ENCODE measurements around the gene TRIM65.

The TRIM65 gene

DNA sequence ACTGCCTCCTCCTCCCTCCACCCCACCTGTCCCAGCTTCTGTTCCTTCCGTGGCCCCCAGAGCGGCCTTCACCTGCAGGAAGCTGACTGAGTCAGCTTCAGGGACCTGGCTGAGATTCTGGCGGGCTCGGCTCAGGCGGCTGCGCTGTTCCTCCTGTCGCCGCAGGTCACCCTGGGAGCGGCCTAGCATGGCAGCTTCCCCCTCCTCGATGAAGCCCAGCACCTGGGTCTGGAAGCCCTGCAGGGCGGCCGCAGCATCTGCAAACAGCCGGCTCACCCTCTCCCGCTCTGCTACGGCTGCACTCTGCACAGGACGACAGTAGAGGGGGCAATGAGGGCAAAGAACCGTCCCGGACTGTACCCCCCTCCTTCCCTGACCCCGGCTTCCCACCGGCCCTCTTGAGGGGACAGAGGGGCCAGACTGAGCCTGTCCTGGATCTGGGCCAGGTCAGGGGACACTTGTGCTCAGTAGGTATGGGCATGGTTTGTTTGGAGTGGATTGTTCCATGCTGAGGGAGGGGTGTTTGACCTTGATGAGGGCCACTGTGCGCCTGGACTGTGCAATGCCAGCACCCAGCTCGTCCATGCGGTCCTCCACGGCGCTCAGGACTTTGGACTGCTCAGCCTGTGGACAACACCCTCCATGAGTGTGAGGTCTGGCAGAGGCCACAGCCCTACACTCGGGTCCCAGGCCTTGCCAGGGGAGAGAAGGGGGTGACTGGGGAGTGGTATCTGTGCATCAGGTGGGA is 20.4 kb downstream of the TRIM65 start:
- no peak for DNase-seq (ENCODE audit: low read depth, low spot score)
- POLR2A ChIA-PET = interaction anchor here (1.1 kb wide), 1 partner anchor 111 kb away, joined by 3 read pairs; the partner anchor contains the start of gene GALK1
- TF ChIP-seq, protein P1, sequence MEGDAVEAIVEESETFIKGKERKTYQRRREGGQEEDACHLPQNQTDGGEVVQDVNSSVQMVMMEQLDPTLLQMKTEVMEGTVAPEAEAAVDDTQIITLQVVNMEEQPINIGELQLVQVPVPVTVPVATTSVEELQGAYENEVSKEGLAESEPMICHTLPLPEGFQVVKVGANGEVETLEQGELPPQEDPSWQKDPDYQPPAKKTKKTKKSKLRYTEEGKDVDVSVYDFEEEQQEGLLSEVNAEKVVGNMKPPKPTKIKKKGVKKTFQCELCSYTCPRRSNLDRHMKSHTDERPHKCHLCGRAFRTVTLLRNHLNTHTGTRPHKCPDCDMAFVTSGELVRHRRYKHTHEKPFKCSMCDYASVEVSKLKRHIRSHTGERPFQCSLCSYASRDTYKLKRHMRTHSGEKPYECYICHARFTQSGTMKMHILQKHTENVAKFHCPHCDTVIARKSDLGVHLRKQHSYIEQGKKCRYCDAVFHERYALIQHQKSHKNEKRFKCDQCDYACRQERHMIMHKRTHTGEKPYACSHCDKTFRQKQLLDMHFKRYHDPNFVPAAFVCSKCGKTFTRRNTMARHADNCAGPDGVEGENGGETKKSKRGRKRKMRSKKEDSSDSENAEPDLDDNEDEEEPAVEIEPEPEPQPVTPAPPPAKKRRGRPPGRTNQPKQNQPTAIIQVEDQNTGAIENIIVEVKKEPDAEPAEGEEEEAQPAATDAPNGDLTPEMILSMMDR (IDR thresholded peaks at IDR 0.05; ENCODE audit: insufficient read depth, low read length, missing control alignments) = peak; percentile 9
- CTCF ChIA-PET = interaction anchor here (0.6 to 4.6 kb wide), 12 partner anchors 10 to 243 kb away, joined by 3 to 24 read pairs (median 8); partner anchors contain the start of genes MRPL38, SMIM5, TRIM65 and WBP2
- H3K4me3 ChIP-seq (ENCODE audit: low read depth, low read length) = no peak overlapping the region; the same call in 1 of the 2 replicates

DNA sequence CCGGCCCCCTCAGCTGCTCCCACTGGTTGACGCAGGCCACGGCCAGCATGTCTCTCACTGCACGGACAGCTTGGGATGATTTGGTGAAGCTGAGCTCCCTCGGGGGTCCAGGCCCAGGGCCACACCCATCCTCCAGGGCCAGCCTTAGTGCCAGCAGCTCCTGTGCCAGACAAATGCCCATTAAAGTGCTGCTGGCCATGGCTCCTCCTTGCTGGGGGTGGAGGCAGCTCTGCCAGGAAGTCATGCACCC is 20.9 kb downstream of the TRIM65 start:
- POLR2A ChIA-PET = no interaction called here
- H3K4me3 ChIP-seq (ENCODE audit: low read depth, low read length) = no peak overlapping the region
- CTCF ChIA-PET = interaction anchor here (1.1 to 4.6 kb wide), 9 partner anchors 9 to 242 kb away, joined by 3 to 24 read pairs (median 7); partner anchors contain the start of genes MRPL38, SMIM5, TRIM65 and WBP2
- no peak for DNase-seq (ENCODE audit: low read depth, low spot score)
- TF ChIP-seq, protein P1 (IDR thresholded peaks at IDR 0.05; ENCODE audit: insufficient read depth, low read length, missing control alignments) = no peak

DNA sequence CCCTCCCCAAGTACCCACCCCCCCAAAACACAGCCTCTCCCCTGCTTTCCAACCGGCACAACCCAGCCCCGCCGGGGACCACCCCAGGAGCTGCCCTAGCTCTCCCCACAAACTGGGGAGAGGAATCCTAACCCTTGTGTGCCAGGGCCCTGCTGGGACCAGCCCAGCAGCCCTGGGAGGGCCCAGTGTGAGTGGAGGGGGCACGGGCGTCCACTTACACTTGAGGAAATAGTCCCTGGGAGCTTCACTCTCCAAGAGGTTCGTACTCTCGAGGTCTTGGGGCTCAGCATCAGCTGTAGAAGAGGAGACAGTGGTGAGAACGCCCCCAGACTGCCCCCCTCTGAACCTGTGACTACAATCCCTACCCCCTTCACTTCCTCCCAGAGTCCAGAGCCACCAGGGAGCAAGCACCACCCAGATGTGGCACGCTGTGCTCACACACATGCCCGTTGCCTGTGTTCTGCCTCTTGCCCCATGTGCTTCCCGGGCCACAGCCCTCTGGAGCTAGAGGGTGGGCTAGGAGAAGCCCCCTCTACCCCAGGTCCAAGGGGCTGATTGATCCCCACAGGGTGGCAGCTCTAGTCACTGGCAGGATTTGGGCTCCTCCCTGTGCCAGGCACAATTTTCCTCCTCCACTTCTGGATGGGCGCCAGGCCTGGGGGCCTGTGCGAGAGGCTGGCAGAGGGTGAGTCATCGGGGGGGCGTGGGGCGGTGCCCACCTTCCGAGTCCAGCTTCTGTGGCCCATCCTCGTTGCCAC is 21.4 kb downstream of the TRIM65 start:
- POLR2A ChIA-PET = interaction anchor here (0.6 kb wide), 1 partner anchor 328 kb away, joined by 4 read pairs; no protein-coding TSS in a partner anchor

DNA sequence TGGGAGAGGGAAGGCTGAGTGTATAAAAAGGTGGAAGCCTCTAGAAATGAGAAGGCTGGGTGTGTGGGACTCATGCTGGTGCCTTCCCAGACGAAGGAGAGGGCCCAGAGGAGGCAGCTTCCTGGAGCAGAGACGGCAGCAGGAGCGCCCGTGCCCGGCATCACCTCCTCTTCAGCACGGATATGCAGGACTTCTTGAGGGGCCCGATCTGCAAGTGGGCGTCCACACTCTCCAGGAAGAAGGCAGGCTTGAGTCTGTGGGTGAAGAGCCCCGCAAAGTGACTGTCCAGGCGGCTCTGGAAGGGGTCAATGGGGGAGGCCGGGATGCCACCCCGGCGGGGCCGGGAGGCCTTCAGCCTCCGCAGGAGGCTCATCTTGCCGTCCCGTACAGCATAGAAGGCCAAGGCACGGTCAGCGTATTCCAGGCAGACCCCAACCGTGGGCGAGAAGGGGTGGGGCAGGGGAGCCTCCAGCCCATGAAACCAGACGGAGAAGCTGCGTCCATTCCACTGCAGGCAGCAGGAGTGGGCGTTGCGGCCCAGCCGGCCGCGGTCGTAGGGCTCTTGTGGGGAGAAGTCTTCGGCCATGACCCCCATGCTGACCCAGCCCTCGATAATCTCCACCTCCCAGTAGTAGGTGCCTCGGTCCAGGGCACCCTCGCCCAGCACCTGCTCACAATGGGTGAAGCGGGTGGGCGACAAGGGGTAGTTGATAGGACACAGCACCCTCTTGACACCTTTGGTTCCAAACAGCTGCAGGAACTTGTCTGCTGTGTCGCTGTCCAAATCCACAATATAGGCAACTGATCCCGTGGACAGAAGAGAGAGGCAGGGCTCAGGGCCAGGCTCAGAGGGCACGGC is 22.2 kb downstream of the TRIM65 start:
- H3K4me3 ChIP-seq (ENCODE audit: low read depth, low read length) = no peak overlapping the region
- POLR2A ChIA-PET = no interaction called here
- no peak for DNase-seq (ENCODE audit: low read depth, low spot score)
- CTCF ChIA-PET = interaction anchor here (1.1 to 4.6 kb wide), 9 partner anchors 12 to 241 kb away, joined by 3 to 24 read pairs (median 7); partner anchors contain the start of genes MRPL38, SMIM5, TRIM65 and WBP2
- TF ChIP-seq, protein P1 (IDR thresholded peaks at IDR 0.05; ENCODE audit: insufficient read depth, low read length, missing control alignments) = no peak

More for the DNA sequence above, 21.4 kb downstream of the TRIM65 start:
- TF ChIP-seq, protein P1 (IDR thresholded peaks at IDR 0.05; ENCODE audit: insufficient read depth, low read length, missing control alignments) = no peak
- CTCF ChIA-PET = interaction anchor here (1.1 to 4.6 kb wide), 9 partner anchors 9 to 242 kb away, joined by 3 to 24 read pairs (median 7); partner anchors contain the start of genes MRPL38, SMIM5, TRIM65 and WBP2
- DNase-seq (ENCODE audit: low read depth, low spot score) = no peak
- H3K4me3 ChIP-seq (ENCODE audit: low read depth, low read length) = no peak overlapping the region

DNA sequence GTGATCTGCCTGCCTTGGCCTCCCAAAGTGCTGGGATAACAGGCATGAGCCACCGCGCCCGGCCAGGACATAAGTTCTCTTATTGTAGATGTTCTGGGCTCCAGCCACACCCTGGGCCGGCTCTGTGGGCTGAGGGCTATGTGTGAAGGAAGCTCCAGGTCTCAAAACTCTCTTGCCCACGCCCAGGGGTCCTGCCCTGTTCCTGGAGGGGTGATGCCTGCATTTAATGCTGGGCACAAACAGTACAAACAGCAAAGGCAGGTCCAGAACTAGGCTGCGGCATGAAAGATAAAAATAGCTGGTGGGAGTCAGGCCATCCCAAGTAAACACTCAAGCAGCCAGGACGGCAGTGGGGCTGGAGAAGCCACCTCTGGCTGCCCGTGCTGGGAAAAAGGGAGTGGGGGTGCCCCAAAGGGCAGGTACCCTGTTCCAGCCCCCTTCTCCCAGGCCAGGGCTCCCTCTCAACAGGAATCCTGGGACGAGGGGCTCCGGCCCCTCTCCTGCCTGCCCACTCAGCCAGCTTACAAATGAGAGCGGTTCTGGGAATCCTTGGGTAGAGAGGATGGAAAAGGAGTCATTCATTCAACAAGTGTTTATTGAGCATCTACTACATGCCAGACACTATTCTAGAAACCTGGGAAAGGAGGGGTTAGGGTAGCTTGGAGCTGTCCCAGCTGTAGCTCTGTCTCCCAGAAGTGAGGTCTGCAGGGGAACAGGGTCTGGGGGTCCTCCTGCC is 23.0 kb downstream of the TRIM65 start:
- no peak overlapping the region for H3K4me3 ChIP-seq (ENCODE audit: low read depth, low read length)
- CTCF ChIA-PET = interaction anchor here (1.4 to 4.6 kb wide), 5 partner anchors 12 to 120 kb away, joined by 5 to 24 read pairs (median 7); partner anchors contain the start of gene WBP2
- TF ChIP-seq, protein P1 (IDR thresholded peaks at IDR 0.05; ENCODE audit: insufficient read depth, low read length, missing control alignments) = no peak
- POLR2A ChIA-PET = interaction anchor here (1.3 kb wide), 1 partner anchor 94 kb away, joined by 11 read pairs; a partner anchor contains a TSS
- DNase-seq (ENCODE audit: low read depth, low spot score) = no peak
